Hematopoietic multipotent progenitor cell treated with erythropoietin and hydrocortisone succinate and interleukin-3 and kit ligand, for 17 days (in vitro differentiated cells): ENCODE measurements around the gene NPHP4.

Source experiments
- DNase-seq: peaks from one replicate; pipeline ENCODE4 v3.0.0-alpha.2; 2015; ENCODE audit warnings: low spot score

NPHP4 gene

GRCh38 chr1:5950201-5950895 is 41.9 kb downstream of the NPHP4 start:
- DNase-seq: no peak

GRCh38 chr1:5949761-5950100 is 42.5 kb downstream of the NPHP4 start:
- DNase-seq: no peak

GRCh38 chr1:5949085-5949760 is 43.0 kb downstream of the NPHP4 start:
- no peak for DNase-seq

GRCh38 chr1:5948681-5949005 is 43.6 kb downstream of the NPHP4 start:
- DNase-seq: no peak

- no peak for DNase-seq
Measured at GRCh38 chr1:5947978-5948680, 44.1 kb downstream of the NPHP4 start.

- DNase-seq: no peak
Measured at GRCh38 chr1:5947071-5947821, 45.0 kb downstream of the NPHP4 start.

GRCh38 chr1:5945445-5945844 is 46.8 kb downstream of the NPHP4 start:
- no peak for DNase-seq

- no peak for DNase-seq
Measured at GRCh38 chr1:5944843-5945167, 47.4 kb downstream of the NPHP4 start.

GRCh38 chr1:5944154-5944842 is 47.9 kb downstream of the NPHP4 start:
- no peak for DNase-seq

GRCh38 chr1:5943343-5944124 is 48.7 kb downstream of the NPHP4 start:
- no peak for DNase-seq

- no peak for DNase-seq
Measured at GRCh38 chr1:5941671-5942070, 50.6 kb downstream of the NPHP4 start.

- DNase-seq: no peak
Measured at GRCh38 chr1:5940723-5941407, 51.4 kb downstream of the NPHP4 start.

- no peak for DNase-seq
Measured at GRCh38 chr1:5939271-5940170, 52.7 kb downstream of the NPHP4 start.

- DNase-seq: no peak
Measured at GRCh38 chr1:5938101-5938646, 54.1 kb downstream of the NPHP4 start.

GRCh38 chr1:5937373-5937857 is 54.8 kb downstream of the NPHP4 start:
- no peak for DNase-seq

GRCh38 chr1:5936621-5937372 is 55.4 kb downstream of the NPHP4 start:
- no peak for DNase-seq

GRCh38 chr1:5936126-5936525 is 56.1 kb downstream of the NPHP4 start:
- DNase-seq: no peak

- no peak for DNase-seq
Measured at GRCh38 chr1:5935026-5935425, 57.2 kb downstream of the NPHP4 start.
